H1 (cell line): ENCODE results near the gene PDE4D. TPM values are rescaled to one million over a fixed set of nuclear protein-coding genes. Genes with fewer than 3 reads are reported as not detected.

Experiments used
- CHD7 ChIP-seq: fragments of 300-600 bp; sonication (generic); IDR thresholded peaks from 2 replicates; pipeline ENCODE4 v1.7.1; 2012; ENCODE audit warnings: low read length, moderate library complexity, mild to moderate bottlenecking, inconsistent platforms; ENCODE audit not compliant: insufficient replicate concordance
- SP1 ChIP-seq: IDR thresholded peaks from 2 replicates; pipeline ENCODE4 v1.6.1; 2011; ENCODE audit warnings: low read depth, low read length
- TCF12 ChIP-seq: IDR thresholded peaks from 2 replicates; pipeline ENCODE4 v1.6.1; 2011; ENCODE audit warnings: low read depth, mild to moderate bottlenecking, low read length
- polyA plus RNA-seq, 7 experiments: library from polyadenylated mRNA; depleted of rRNA in 3 of 7; stranded (reverse) in 5 of 7; unstranded in 2 of 7; fragments of >200 nt in 5 of 7; fragments of 200-250 nt in 2 of 7; gene quantifications; 1 replicate in 5 of 7; 2 replicates in 1 of 7; 4 replicates in 1 of 7; pipeline versions ENCODE4 v1.2.1 to v1.2.3, GENCODE V29; 2011 to 2013; ENCODE audit warnings: missing spikeins in 2 of 7, mixed read lengths in 2 of 7
- total RNA-seq: library from RNA; stranded (reverse); fragmentation: NEBNext Ultra II Directional; extraction: Animal tissue kit (Norgen Biotek cat#: 25700); gene quantifications from 2 replicates; pipeline ENCODE4 v1.2.1, GENCODE V29; 2021

The PDE4D gene
- total and polyA plus RNA-seq, 2 of the 8 experiments (the other 6 are each of a cell fraction or from before 2014, with no cell fraction given), result 2.3 to 3.7 TPM

GRCh38 chr5:59216841-59217240 is 676.7 kb downstream of the PDE4D start (continued):
- TF ChIP-seq CHD7, result no peak
- no peak for TF ChIP-seq SP1
- TF ChIP-seq TCF12, result no peak
